ENCODE results near the gene SLC4A8.

SLC4A8 gene

DNA sequence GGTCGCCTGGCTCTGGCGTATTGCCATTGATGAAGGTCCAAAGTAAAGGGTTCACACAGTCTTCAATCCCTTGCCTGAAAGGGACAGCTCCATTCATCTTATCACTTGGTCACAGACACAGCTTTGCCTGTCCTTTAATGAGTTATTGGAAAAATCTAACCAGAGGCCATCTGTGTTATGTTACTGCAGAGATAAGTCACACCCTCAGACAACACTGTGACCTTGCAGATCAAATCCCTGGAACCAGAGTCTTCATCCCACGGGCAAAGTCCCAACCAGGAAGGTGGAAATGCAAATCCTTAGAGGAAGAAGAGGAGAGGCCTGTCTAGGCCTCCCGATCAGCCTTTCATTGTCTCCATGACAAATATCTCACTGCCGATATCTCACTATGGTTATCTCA is 98.1 kb downstream of the SLC4A8 start:
- no peak for DNase-seq (ENCODE audit: low read depth in 4 of 4, low spot score in 1 of 4)

- no peak for DNase-seq (ENCODE audit: low read depth in 4 of 4, low spot score in 1 of 4)
Measured at GRCh38 chr12:51524386-51524901, 99.8 kb downstream of the SLC4A8 start.

- DNase-seq (ENCODE audit: low read depth in 4 of 4, low spot score in 1 of 4) = no peak
Measured at GRCh38 chr12:51525518-51525917, 100.9 kb downstream of the SLC4A8 start.

GRCh38 chr12:51527966-51528365 is 103.3 kb downstream of the SLC4A8 start:
- DNase-seq (ENCODE audit: low read depth in 4 of 4, low spot score in 1 of 4) = no peak

- DNase-seq (ENCODE audit: low read depth in 4 of 4, low spot score in 1 of 4) = no peak
Measured at GRCh38 chr12:51528852-51529650, 104.4 kb downstream of the SLC4A8 start.

DNA sequence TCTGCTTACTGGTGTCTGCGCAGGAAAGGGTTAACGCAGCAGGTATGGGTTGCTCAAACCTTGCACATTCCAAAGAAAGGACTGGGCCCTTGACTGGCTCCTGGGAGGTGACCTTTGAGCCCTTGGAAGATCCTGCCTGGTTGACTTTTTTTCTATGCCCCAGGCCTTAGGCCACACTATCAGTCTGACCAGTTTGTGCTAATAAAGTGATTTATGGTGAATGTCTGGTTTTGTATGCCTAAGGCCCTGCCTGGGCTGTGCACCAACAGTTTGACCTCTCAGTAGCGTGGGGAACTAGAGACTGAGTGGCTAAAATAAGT is 105.0 kb downstream of the SLC4A8 start:
- no peak for DNase-seq (ENCODE audit: low read depth in 4 of 4, low spot score in 1 of 4)

DNA sequence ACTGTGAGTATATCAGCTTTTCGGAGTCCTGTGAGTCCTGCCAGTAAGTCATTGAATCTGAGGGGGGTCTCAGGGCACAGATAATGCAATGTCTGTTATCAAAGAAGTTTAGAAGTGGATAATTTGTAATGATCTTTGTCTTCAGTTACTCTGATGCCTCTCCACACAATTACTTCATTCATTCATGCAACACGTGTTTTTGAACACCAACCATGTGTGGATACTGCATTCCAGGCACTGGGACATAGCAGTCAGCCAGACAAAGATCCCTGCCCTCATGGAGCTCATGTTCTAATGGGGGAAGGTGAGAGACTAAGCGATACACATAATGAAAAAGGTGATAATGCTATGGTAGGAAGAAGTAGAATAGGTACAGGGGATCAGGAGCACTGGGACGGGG is 105.6 kb downstream of the SLC4A8 start:
- DNase-seq (ENCODE audit: low read depth in 4 of 4, low spot score in 1 of 4) = no peak

- DNase-seq (ENCODE audit: low read depth in 4 of 4, low spot score in 1 of 4) = no peak
Measured at GRCh38 chr12:51531284-51531977, 106.8 kb downstream of the SLC4A8 start.

DNA sequence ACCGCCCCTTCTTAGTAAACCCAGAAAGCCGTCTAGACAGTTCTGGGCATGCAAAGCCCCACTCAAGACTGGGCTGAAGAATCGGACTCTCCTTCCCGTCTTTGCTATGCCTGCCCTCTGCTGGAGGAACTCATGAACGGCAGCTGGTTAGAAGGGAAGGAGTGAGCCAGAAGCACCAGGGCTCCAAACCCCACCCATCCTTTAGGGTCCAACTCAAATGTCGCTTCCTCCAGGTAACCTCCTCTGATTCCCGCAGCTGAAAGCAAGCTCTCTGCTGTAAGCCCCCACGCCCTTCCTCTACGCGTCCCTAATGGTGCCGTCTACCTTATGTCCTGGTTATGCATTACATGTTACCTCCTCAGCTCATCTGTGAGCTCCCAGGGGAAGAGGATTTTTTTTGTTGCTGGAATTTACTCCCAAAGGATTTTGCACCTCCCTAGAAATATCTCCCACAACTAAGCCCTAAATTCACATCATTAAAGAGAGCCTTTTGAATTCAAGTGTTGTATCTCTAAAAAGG is 107.4 kb downstream of the SLC4A8 start:
- peak; percentile 36 to 66 (median 60) for DNase-seq (ENCODE audit: low read depth in 4 of 4, low spot score in 1 of 4)

GRCh38 chr12:51533799-51534198 is 109.2 kb downstream of the SLC4A8 start:
- DNase-seq (ENCODE audit: low read depth in 4 of 4, low spot score in 1 of 4) = no peak

DNA sequence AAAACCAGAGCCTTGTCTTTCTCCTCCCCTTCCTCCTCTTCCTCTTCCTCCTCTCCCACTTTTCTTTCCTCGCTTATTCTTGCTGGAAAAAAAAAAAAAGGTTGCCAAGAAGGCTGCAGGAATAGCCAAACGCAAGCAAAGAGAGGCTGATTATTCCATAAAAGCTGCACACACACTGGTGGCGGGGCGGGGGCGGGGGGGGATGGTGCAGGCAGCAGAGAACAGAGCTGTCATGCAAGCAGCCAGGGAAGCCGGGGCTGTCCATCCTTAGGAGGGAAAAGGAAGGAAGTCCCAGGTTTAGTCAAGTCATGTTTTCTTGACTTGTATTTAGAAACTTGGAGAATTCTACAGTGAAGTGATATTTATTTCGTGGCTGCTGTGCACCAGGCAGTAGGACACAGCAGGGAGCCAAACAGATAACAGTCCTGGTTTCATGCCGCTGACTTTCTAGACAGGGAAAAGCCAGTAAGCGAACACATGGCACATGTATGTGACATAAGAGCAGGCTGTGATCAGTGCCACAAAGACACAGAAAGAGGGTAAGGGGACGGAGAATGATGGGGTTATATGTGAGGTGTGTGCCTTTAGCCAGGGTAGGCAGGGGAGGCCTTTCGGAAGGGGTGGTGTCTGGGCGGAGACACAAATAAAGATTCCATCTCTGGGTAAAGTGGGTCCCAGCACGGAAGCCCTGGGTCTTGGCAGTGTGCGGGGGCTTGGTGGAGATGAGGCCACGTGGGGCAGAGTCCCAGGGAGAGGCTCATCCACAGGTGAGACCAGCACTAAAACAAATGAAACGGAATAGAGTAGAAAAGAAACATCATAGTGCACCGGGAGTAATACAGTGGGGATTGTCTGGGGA is 109.8 kb downstream of the SLC4A8 start:
- no peak for DNase-seq (ENCODE audit: low read depth in 4 of 4, low spot score in 1 of 4)

- DNase-seq (ENCODE audit: low read depth in 4 of 4, low spot score in 1 of 4) = no peak
Measured at GRCh38 chr12:51536159-51536558, 111.5 kb downstream of the SLC4A8 start.

DNA sequence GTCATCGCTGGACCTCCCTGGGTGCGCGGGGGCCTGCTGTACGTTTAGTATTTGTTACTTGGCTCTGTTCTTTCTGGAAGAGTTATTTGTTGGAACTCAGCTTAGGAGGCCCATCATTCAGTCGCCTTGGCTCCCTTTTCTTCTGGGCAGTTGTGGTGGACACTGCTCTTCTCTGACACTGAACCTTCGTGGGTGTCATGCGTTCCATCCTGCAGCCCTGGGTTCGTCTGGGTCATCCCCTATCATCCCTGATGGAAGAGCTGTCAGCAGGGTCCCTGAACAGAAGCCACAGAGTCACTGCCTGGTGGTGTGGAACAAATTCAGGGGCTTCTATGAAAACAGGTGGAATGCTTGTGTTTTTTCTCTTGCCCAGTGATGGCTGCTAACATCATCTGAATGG is 113.5 kb downstream of the SLC4A8 start:
- no peak for DNase-seq (ENCODE audit: low read depth in 4 of 4, low spot score in 1 of 4)

GRCh38 chr12:51538599-51538998 is 114.0 kb downstream of the SLC4A8 start:
- DNase-seq (ENCODE audit: low read depth in 4 of 4, low spot score in 1 of 4) = no peak

- DNase-seq (ENCODE audit: low read depth in 4 of 4, low spot score in 1 of 4) = no peak
Measured at GRCh38 chr12:51540996-51541395, 116.4 kb downstream of the SLC4A8 start.

DNA sequence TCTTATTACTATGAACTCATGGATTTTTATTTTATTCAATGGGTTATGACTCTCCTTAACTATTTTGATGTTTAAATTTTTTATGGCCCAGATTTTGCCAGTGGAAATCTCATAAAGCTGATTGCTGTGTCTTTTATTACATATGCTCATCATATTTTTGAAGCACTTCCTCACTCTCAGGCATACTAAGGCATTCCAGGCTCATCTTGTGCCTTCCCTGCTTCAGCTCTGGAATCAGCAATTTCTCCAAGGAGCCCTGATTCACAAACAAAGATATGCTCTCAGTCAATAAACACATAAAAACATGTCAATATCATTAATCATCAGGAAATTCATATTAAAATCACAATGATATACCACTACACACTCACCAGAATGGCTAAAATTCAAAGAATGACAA is 121.5 kb downstream of the SLC4A8 start:
- no peak for DNase-seq (ENCODE audit: low read depth in 4 of 4, low spot score in 1 of 4)

DNA sequence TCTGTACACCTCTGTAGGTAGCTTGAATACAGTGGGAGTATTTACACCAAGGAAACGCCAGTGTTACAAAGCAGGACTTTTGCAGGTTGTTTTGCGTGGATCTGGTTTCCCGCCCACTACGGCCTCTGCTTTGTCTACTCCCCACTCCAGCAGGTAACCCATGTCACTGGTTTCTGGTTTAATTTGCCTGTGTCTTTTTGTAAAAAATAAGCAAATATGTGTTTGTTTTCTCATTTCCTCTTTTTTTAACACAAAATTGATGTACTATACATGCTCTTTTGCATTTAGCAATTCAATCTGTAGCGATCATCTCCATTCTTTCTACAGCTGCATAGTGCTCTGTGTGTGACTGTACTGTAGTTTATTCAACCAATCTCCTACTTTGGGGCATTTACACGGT is 123.0 kb downstream of the SLC4A8 start:
- DNase-seq (ENCODE audit: low read depth in 4 of 4, low spot score in 1 of 4) = no peak

DNA sequence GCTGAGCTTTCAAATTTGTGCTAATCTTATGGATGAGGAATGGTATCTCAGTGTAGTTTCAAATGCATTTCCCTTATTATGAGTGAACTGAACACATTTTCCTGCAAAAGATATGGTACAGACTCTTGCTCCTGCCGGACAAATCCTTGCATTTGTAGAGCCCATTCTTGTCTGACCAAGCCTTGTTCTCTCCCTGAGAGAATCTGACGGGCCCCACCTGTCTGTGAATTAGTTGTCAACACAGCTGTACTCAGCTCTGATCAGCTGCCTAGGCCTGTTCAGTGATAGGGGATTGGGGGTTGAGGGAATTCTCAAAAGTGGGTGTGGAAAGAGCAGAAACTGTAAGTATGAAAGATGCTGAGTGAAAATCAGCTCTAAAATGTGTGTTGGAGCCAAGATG is 123.6 kb downstream of the SLC4A8 start:
- DNase-seq (ENCODE audit: low read depth in 4 of 4, low spot score in 1 of 4) = no peak

GRCh38 chr12:51549637-51550036 is 125.0 kb downstream of the SLC4A8 start:
- no peak for DNase-seq (ENCODE audit: low read depth in 4 of 4, low spot score in 1 of 4)

All from stimulated activated CD4-positive, alpha-beta T cell treated with anti-CD3 and anti-CD28 coated beads, Interleukin-1b, Interleukin-23, amount 100 ng/mL, for 24 hours (primary cell).